Measurements from ENCODE around the gene BBS2.
A peak's percentile ranks its signal among the peaks of the same experiment; 100 is the strongest.

BBS2 gene

DNA sequence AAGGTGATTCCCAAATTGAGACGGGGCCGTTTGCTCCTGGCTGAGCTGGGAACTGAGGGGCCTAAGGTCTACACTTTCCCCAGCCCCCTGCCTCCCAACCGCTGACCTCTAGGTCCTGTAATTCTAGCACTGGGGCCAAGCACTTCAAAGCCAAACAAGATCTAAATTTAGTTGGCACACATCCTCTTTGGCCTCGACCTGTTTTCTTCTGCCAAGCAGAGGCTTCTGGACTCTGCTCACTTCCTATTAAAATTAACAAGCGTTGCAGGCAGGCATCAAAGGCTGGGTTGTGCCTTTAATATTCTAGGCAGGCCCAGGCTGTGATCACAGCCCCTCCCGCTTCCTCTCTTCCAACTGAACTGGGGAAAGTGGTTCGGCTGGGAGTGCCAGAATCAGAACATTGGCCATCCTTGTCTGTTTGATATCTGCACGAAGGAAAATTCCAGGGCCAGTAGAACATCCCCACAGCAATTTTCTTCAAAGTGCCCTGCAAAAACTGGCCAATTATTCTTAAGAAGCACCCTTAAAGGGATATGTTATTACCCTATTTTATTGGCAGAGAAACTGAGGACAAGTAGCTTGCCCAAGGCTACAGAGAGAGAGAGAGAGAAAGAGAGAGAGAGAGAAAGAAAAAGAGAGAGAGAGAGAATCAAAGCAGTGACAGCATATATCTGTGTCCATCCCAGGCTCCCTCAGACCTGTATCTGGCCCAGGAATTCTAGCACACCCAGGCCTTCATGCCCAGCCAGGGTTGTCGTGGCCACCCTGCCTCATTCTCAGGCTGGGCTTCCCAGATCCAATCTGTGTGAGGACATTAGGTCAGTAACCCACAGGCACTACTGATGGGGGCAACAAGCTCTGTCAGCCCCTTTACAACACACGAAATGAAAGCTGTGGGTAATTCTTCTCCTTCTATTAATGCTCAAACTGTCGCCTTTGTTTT is 32.2 kb upstream of the BBS2 start:
- no CpG with 5 or more reads among the region's 11 CpGs for WGBS, 2 donors (ENCODE audit: extremely low coverage in 2 of 2, insufficient read length in 2 of 2, insufficient replicate concordance in 1 of 2)
- no peak overlapping the region for H3K14ac ChIP-seq (ENCODE audit: low read length)
- no peaks in the 10 kb centered on the region for H3K79me1 ChIP-seq (ENCODE audit: low read depth, low read length)
- no peak overlapping the region for H2BK120ac ChIP-seq (ENCODE audit: low read depth, low read length)
- H2AK5ac ChIP-seq (ENCODE audit: low read depth, low read length): no peak overlapping the region
- H3K27me3 ChIP-seq (ENCODE audit: control insufficient read depth in 3 of 3, insufficient read depth in 3 of 3, low read depth in 1 of 3, low read length in 3 of 3): peaks cover 0 to 7% (median 0%) of the 10 kb centered on the region in 3 experiments
- H3K27ac ChIP-seq (replicated peaks; ENCODE audit: low read length): no peak overlapping the region
- peak overlapping the region; percentile 74 for H2AFZ ChIP-seq (ENCODE audit: low read length)
- H2BK15ac ChIP-seq (ENCODE audit: low read length): no peak overlapping the region
- H3K4me2 ChIP-seq (ENCODE audit: insufficient read depth, low read length, poor library complexity, severe bottlenecking): no peak overlapping the region
- no peak overlapping the region for H4K8ac ChIP-seq (ENCODE audit: low read depth, low read length)
- H2BK12ac ChIP-seq (ENCODE audit: low read length): no peak overlapping the region
- DNase-seq (ENCODE audit: low spot score): no peak
- H3K23ac ChIP-seq (ENCODE audit: low read depth, low read length, poor library complexity): no peak overlapping the region
- H3K18ac ChIP-seq (ENCODE audit: low read length): peak overlapping the region; percentile 68
- H3K4ac ChIP-seq (ENCODE audit: low read length): no peak overlapping the region
- H2BK5ac ChIP-seq (ENCODE audit: low read length): no peak overlapping the region
- no peak overlapping the region for H3K4me3 ChIP-seq (ENCODE audit: low read length in 2 of 2)
- H3K9me3 ChIP-seq (replicated peaks in 1 of 2; ENCODE audit: control insufficient read depth in 2 of 2, insufficient read depth in 1 of 2, low read depth in 1 of 2, low read length in 2 of 2): no peaks in the 10 kb centered on the region
- no peak overlapping the region for H3K9ac ChIP-seq (ENCODE audit: low read depth, low read length, poor library complexity)
- H3K36me3 ChIP-seq (replicated peaks in 1 of 2; ENCODE audit: control insufficient read depth in 2 of 2, insufficient read depth in 2 of 2, low read length in 2 of 2): no peaks in the 10 kb centered on the region
- H4K91ac ChIP-seq (ENCODE audit: low read depth, low read length, poor library complexity): no peak overlapping the region
- H3K4me1 ChIP-seq (ENCODE audit: control insufficient read depth in 2 of 2, insufficient read depth in 1 of 2, low read depth in 1 of 2, low read length in 2 of 2): peaks cover 6 to 14% of the 10 kb centered on the region in 2 donors

DNA sequence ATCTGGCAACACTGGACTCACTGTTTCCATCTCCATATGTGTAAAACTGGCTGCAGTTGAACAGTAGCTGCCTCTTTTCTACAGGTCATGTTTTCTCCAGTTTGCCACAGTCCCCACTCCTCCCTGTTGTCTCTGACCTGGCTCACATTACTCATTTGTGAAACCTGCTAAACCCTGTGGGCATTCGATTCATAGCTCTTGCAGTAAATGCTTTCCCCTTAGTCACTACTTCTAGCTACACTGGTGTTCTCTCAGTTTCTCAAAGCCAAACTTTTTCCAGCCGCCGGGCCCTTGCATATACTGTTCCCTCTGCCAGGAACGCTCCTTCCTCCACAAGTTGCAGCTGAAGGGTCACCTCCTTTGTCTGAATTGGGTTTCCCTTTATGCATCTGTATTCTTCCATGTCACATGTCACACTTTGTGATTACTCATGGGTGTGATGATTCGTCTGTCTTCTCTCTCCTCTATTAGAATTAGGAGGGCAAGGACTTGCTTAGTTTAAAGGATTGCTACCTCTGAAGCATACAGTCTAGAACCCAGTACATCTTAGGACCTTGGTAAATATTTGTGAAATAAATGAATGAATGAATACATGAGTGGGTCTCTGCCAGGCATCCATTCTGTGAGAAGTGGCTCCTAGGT is 30.0 kb upstream of the BBS2 start:
- Histone ChIP-seq H2BK12ac (ENCODE audit: low read length) (no peak overlapping the region), H2AFZ (ENCODE audit: low read length) (no peak overlapping the region), H3K9me3 (replicated peaks in 1 of 2; ENCODE audit: control insufficient read depth in 2 of 2, insufficient read depth in 1 of 2, low read depth in 1 of 2, low read length in 2 of 2) (no peaks in the 10 kb centered on the region), H2BK120ac (ENCODE audit: low read depth, low read length) (no peak overlapping the region), H3K79me1 (ENCODE audit: low read depth, low read length) (no peaks in the 10 kb centered on the region), H2AK5ac (ENCODE audit: low read depth, low read length) (no peak overlapping the region), H2BK5ac (ENCODE audit: low read length) (no peak overlapping the region), H3K23ac (ENCODE audit: low read depth, low read length, poor library complexity) (no peak overlapping the region), H3K4me2 (ENCODE audit: insufficient read depth, low read length, poor library complexity, severe bottlenecking) (no peak overlapping the region), H4K91ac (ENCODE audit: low read depth, low read length, poor library complexity) (no peak overlapping the region), H3K9ac (ENCODE audit: low read depth, low read length, poor library complexity) (no peak overlapping the region), H3K27ac (replicated peaks; ENCODE audit: low read length) (no peak overlapping the region), H3K36me3 (replicated peaks in 1 of 2; ENCODE audit: control insufficient read depth in 2 of 2, insufficient read depth in 2 of 2, low read length in 2 of 2) (no peaks in the 10 kb centered on the region), H4K8ac (ENCODE audit: low read depth, low read length) (no peak overlapping the region), H3K4ac (ENCODE audit: low read length) (no peak overlapping the region), H3K4me3 (ENCODE audit: low read length in 2 of 2) (no peak overlapping the region), H2BK15ac (ENCODE audit: low read length) (no peak overlapping the region), H3K27me3 (ENCODE audit: control insufficient read depth in 3 of 3, insufficient read depth in 3 of 3, low read depth in 1 of 3, low read length in 3 of 3) (peaks cover 0 to under 1% (median 0%) of the 10 kb centered on the region in 3 experiments), H3K18ac (ENCODE audit: low read length) (no peak overlapping the region), H3K14ac (ENCODE audit: low read length) (no peak overlapping the region), H3K4me1 (ENCODE audit: control insufficient read depth in 2 of 2, insufficient read depth in 1 of 2, low read depth in 1 of 2, low read length in 2 of 2) (peaks cover 11 to 19% of the 10 kb centered on the region in 2 donors)
- no CpG with 5 or more reads among the region's 5 CpGs for WGBS, 2 donors (ENCODE audit: extremely low coverage in 2 of 2, insufficient read length in 2 of 2, insufficient replicate concordance in 1 of 2)
- DNase-seq (ENCODE audit: low spot score): no peak

DNA sequence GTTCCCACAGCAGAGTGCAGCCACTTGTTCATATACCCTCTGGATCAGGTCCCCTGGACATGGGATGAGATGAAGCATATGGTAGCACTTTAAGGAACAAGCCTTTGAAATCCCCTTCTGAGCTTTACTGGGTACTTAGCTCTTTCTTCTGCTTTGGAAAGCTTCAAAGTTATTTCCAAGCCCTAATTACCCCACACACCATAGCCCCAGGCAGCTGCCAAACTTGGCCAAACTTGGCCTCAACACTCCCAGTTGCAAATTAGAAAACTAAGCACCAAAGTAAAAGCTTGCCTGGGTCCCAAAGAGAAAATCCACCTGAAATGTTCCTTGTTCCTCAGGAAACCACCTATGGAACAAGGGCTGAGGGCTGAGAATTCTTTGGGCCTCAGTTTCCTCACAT is 29.3 kb upstream of the BBS2 start:
- H3K4ac ChIP-seq (ENCODE audit: low read length): no peak overlapping the region
- H2BK5ac ChIP-seq (ENCODE audit: low read length): no peak overlapping the region
- H2AK5ac ChIP-seq (ENCODE audit: low read depth, low read length): no peak overlapping the region
- H3K18ac ChIP-seq (ENCODE audit: low read length): no peak overlapping the region
- H3K23ac ChIP-seq (ENCODE audit: low read depth, low read length, poor library complexity): no peak overlapping the region
- no peak overlapping the region for H4K91ac ChIP-seq (ENCODE audit: low read depth, low read length, poor library complexity)
- no peak overlapping the region for H3K27ac ChIP-seq (replicated peaks; ENCODE audit: low read length)
- H2BK12ac ChIP-seq (ENCODE audit: low read length): no peak overlapping the region
- no peak overlapping the region for H2BK120ac ChIP-seq (ENCODE audit: low read depth, low read length)
- no peaks in the 10 kb centered on the region for H3K9me3 ChIP-seq (replicated peaks in 1 of 2; ENCODE audit: control insufficient read depth in 2 of 2, insufficient read depth in 1 of 2, low read depth in 1 of 2, low read length in 2 of 2)
- no peak overlapping the region for H2AFZ ChIP-seq (ENCODE audit: low read length)
- H4K8ac ChIP-seq (ENCODE audit: low read depth, low read length): no peak overlapping the region
- no peaks in the 10 kb centered on the region for H3K36me3 ChIP-seq (replicated peaks in 1 of 2; ENCODE audit: control insufficient read depth in 2 of 2, insufficient read depth in 2 of 2, low read length in 2 of 2)
- no peak overlapping the region for H2BK15ac ChIP-seq (ENCODE audit: low read length)
- H3K4me1 ChIP-seq (ENCODE audit: control insufficient read depth in 2 of 2, insufficient read depth in 1 of 2, low read depth in 1 of 2, low read length in 2 of 2): peaks cover 11 to 19% of the 10 kb centered on the region in 2 donors
- H3K4me3 ChIP-seq (ENCODE audit: low read length in 2 of 2): no peak overlapping the region
- no peak overlapping the region for H3K9ac ChIP-seq (ENCODE audit: low read depth, low read length, poor library complexity)
- no peaks in the 10 kb centered on the region for H3K79me1 ChIP-seq (ENCODE audit: low read depth, low read length)
- no peak for DNase-seq (ENCODE audit: low spot score)
- H3K14ac ChIP-seq (ENCODE audit: low read length): no peak overlapping the region
- no peak overlapping the region for H3K4me2 ChIP-seq (ENCODE audit: insufficient read depth, low read length, poor library complexity, severe bottlenecking)
- H3K27me3 ChIP-seq (ENCODE audit: control insufficient read depth in 3 of 3, insufficient read depth in 3 of 3, low read depth in 1 of 3, low read length in 3 of 3): no peaks in the 10 kb centered on the region

DNA sequence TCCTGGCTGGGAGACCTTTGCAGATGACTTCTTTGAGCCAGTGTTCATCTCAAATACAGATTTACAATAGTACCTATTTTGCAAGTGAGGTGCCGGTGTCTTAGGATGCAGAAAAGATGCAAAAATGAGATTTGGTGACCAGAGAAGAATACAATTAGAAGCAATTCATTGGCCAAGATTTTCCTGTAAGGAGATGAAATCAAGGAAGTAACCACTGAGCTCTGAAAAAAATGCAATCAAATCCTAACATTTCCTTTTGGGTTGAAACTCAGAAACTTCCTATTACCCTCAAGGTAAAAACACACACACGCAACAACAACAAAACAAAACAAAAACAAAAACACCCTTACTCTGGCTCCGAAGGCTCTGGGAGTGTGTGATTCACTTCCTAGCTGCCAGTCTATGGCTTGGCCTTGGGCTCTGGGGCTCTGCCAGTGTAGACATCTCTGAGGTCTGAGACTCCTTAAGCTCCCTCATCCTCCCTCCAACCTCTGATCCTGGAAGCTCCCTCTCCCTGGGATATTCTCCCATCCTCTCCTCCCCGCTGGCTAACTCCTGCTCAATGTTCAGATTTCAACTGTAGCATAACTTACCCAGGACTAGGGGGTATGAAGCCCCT is 28.2 kb upstream of the BBS2 start:
- Histone ChIP-seq H2BK5ac (ENCODE audit: low read length) (no peak overlapping the region), H3K36me3 (replicated peaks in 1 of 2; ENCODE audit: control insufficient read depth in 2 of 2, insufficient read depth in 2 of 2, low read length in 2 of 2) (no peaks in the 10 kb centered on the region), H2BK120ac (ENCODE audit: low read depth, low read length) (no peak overlapping the region), H3K27ac (replicated peaks; ENCODE audit: low read length) (peak overlapping the region; percentile 87), H3K79me1 (ENCODE audit: low read depth, low read length) (no peaks in the 10 kb centered on the region), H3K9ac (ENCODE audit: low read depth, low read length, poor library complexity) (no peak overlapping the region), H3K4me2 (ENCODE audit: insufficient read depth, low read length, poor library complexity, severe bottlenecking) (no peak overlapping the region), H2AK5ac (ENCODE audit: low read depth, low read length) (no peak overlapping the region), H2AFZ (ENCODE audit: low read length) (peak overlapping the region; percentile 80), H3K14ac (ENCODE audit: low read length) (no peak overlapping the region), H3K23ac (ENCODE audit: low read depth, low read length, poor library complexity) (no peak overlapping the region), H3K18ac (ENCODE audit: low read length) (peak overlapping the region; percentile 12), H3K4me3 (ENCODE audit: low read length in 2 of 2) (no peak overlapping the region), H3K4me1 (ENCODE audit: control insufficient read depth in 2 of 2, insufficient read depth in 1 of 2, low read depth in 1 of 2, low read length in 2 of 2) (peaks cover 11 to 19% of the 10 kb centered on the region in 2 donors), H3K27me3 (ENCODE audit: control insufficient read depth in 3 of 3, insufficient read depth in 3 of 3, low read depth in 1 of 3, low read length in 3 of 3) (no peaks in the 10 kb centered on the region), H3K4ac (ENCODE audit: low read length) (no peak overlapping the region), H2BK12ac (ENCODE audit: low read length) (no peak overlapping the region), H3K9me3 (replicated peaks in 1 of 2; ENCODE audit: control insufficient read depth in 2 of 2, insufficient read depth in 1 of 2, low read depth in 1 of 2, low read length in 2 of 2) (no peaks in the 10 kb centered on the region), H2BK15ac (ENCODE audit: low read length) (no peak overlapping the region), H4K91ac (ENCODE audit: low read depth, low read length, poor library complexity) (no peak overlapping the region), H4K8ac (ENCODE audit: low read depth, low read length) (no peak overlapping the region)
- DNase-seq (ENCODE audit: low spot score): no peak
- WGBS, 2 donors (ENCODE audit: extremely low coverage in 2 of 2, insufficient read length in 2 of 2, insufficient replicate concordance in 1 of 2): 100% methylated on average over 1 of the region's 4 CpGs; no CpG with 5 or more reads in 1 of the 2 donors

Data from neuronal stem cell (in vitro differentiated cells).